Measurements from ENCODE around the gene ENDOU. TPM values are rescaled to one million over a fixed set of nuclear protein-coding genes. Genes with fewer than 3 reads are reported as not detected.

Gene ENDOU
- polyA plus RNA-seq, 3 donors, result 0.17 to 0.40 TPM; not detected in 1

DNA sequence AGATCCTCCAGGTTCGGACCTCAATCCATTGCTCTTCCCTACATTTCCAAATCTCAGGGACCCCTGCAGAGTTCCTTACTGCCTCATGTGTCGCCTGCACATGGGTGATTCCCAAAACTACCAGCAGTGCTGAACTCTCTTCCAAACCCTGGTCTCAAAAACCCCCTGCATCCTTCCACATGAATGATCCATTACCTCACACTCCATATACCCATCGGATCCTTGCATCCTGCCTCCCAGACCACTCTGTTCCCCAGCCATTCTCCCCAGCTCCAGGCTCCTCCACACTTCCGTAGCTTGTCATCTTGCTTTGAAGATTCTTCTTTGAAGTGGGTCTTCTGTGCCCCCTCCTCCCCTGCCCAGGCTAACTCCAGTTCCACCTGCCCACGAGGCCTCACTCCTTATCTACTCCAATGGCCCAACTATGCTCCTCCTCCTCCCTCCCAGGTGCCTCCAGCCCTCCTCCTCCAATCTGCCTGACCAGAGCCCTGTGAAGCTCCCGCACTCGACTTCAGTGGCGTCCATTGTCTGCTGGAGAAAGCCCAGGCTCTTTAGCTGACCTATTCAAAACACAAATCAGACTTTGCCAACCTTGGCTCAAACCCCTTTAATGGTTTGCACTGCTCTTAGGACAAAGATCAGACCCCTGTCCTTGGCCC lies 19.6 kb upstream of the ENDOU start:
- Histone ChIP-seq H3K4me2 (replicated peaks; ENCODE audit: extremely low read depth, low read length, poor library complexity, severe bottlenecking) (no peak overlapping the region), H3K9ac (ENCODE audit: insufficient read depth, low read length, poor library complexity, severe bottlenecking) (no peak overlapping the region), H3K27me3 (ENCODE audit: control insufficient read depth in 2 of 2, insufficient read depth in 2 of 2, low read length in 2 of 2) (no peaks in the 10 kb centered on the region), H3K79me2 (ENCODE audit: insufficient read depth, low read length) (no peaks in the 10 kb centered on the region), H2AFZ (ENCODE audit: insufficient read depth, low read depth, low read length, poor library complexity, severe bottlenecking) (no peak overlapping the region), H3K4me3 (replicated peaks in 1 of 3; ENCODE audit: low read depth in 2 of 3, low read length in 3 of 3) (no peak overlapping the region), H4K20me1 (ENCODE audit: insufficient read depth, low read length) (no peaks in the 10 kb centered on the region), H3K27ac (ENCODE audit: low read depth in 1 of 2, low read length in 2 of 2) (no peak overlapping the region), H3K36me3 (replicated peaks in 1 of 2; ENCODE audit: control insufficient read depth in 1 of 2, insufficient read depth in 2 of 2, low read length in 2 of 2) (no peaks in the 10 kb centered on the region), H3K4me1 (ENCODE audit: control insufficient read depth in 1 of 2, insufficient read depth in 2 of 2, low read length in 2 of 2) (peaks cover 21 to 22% of the 10 kb centered on the region in 2 donors), H3K9me3 (replicated peaks in 1 of 2; ENCODE audit: control insufficient read depth in 1 of 2, insufficient read depth in 1 of 2, low read length in 2 of 2) (no peaks in the 10 kb centered on the region)
- Mint-ChIP-seq H3K27ac (no peak overlapping the region), H3K4me3 (peak overlapping the region in 1 of 2 donors; percentile 44), H3K4me1 (peaks cover 35% of the 10 kb centered on the region), H3K9me3 (peaks cover 0 to 1% (median 0%) of the 10 kb centered on the region in 7 donors), H3K27me3 (ENCODE audit: low read depth in 3 of 3) (peaks cover 13 to 33% (median 18%) of the 10 kb centered on the region in 3 donors), H3K36me3 (no peaks in the 10 kb centered on the region)
- TF ChIP-seq, protein P1, sequence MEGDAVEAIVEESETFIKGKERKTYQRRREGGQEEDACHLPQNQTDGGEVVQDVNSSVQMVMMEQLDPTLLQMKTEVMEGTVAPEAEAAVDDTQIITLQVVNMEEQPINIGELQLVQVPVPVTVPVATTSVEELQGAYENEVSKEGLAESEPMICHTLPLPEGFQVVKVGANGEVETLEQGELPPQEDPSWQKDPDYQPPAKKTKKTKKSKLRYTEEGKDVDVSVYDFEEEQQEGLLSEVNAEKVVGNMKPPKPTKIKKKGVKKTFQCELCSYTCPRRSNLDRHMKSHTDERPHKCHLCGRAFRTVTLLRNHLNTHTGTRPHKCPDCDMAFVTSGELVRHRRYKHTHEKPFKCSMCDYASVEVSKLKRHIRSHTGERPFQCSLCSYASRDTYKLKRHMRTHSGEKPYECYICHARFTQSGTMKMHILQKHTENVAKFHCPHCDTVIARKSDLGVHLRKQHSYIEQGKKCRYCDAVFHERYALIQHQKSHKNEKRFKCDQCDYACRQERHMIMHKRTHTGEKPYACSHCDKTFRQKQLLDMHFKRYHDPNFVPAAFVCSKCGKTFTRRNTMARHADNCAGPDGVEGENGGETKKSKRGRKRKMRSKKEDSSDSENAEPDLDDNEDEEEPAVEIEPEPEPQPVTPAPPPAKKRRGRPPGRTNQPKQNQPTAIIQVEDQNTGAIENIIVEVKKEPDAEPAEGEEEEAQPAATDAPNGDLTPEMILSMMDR (IDR thresholded peaks at IDR 0.05), result no peak
- intact Hi-C loops (cut with micrococcal nuclease), result loop anchor here in 1 of 2 donors (5.0 kb wide), 1 partner anchor 32 kb away; no protein-coding TSS in a partner anchor
- WGBS (ENCODE audit: insufficient coverage), result 93% methylated on average over 8 of the region's 8 CpGs
- DNase-seq, result no peak

DNA sequence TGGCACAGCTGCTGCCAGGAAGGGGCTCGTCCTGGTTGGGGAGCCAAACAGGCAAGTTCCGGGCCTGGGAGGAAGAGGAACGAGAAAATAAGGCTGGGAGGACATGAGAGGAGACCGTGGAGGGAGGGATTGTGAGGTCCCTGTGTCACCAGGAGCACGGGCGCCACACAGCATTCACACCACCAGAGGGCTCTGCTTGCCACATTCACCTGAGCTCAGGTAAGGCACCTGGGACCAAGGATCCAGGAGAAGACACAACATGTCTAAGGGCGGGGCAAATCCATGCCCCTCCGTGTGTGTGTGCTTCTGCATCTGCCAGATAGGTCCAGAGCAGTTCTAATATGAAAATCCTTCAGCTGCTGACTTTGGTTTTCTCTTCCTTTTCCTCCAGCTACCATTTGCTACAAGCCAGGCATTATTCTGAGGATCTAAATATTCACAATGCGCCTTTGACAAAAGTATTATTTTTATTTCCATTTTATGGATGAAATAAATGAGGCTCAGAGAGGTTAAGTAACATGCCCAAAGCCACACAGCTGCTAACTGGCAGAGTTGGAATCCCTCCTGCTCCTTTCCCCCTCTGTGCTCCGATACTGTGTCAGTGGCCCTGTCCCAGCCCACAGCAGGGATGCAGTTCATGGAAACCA lies 18.8 kb upstream of the ENDOU start:
- H3K27ac Mint-ChIP-seq, result peak overlapping the region in 2 of 7 donors; percentile 13 to 72
- no peaks in the 10 kb centered on the region for H3K79me2 ChIP-seq (ENCODE audit: insufficient read depth, low read length)

More for the DNA sequence above, 18.8 kb upstream of the ENDOU start:
- Mint-ChIP-seq H3K27me3 (ENCODE audit: low read depth in 3 of 3) (peaks cover 17 to 33% (median 18%) of the 10 kb centered on the region in 3 donors), H3K36me3 (peaks cover 0 to 2% of the 10 kb centered on the region in 2 donors), H3K4me1 (peaks cover 40% of the 10 kb centered on the region), H3K4me3 (no peak overlapping the region), H3K9me3 (peaks cover 0 to 1% (median 0%) of the 10 kb centered on the region in 7 donors)
- Histone ChIP-seq H3K9ac (ENCODE audit: insufficient read depth, low read length, poor library complexity, severe bottlenecking) (no peak overlapping the region), H3K4me2 (replicated peaks; ENCODE audit: extremely low read depth, low read length, poor library complexity, severe bottlenecking) (no peak overlapping the region), H4K20me1 (ENCODE audit: insufficient read depth, low read length) (no peaks in the 10 kb centered on the region), H3K27ac (ENCODE audit: low read depth in 1 of 2, low read length in 2 of 2) (no peak overlapping the region), H3K9me3 (replicated peaks in 1 of 2; ENCODE audit: control insufficient read depth in 1 of 2, insufficient read depth in 1 of 2, low read length in 2 of 2) (no peaks in the 10 kb centered on the region), H3K4me3 (replicated peaks in 1 of 3; ENCODE audit: low read depth in 2 of 3, low read length in 3 of 3) (no peak overlapping the region), H3K36me3 (replicated peaks in 1 of 2; ENCODE audit: control insufficient read depth in 1 of 2, insufficient read depth in 2 of 2, low read length in 2 of 2) (no peaks in the 10 kb centered on the region), H3K4me1 (ENCODE audit: control insufficient read depth in 1 of 2, insufficient read depth in 2 of 2, low read length in 2 of 2) (peaks cover 21 to 26% of the 10 kb centered on the region in 2 donors), H3K27me3 (ENCODE audit: control insufficient read depth in 2 of 2, insufficient read depth in 2 of 2, low read length in 2 of 2) (no peaks in the 10 kb centered on the region), H2AFZ (ENCODE audit: insufficient read depth, low read depth, low read length, poor library complexity, severe bottlenecking) (no peak overlapping the region)
- TF ChIP-seq, protein P1 (IDR thresholded peaks at IDR 0.05), result peak; percentile 50
- no peak for DNase-seq
- WGBS (ENCODE audit: insufficient coverage), result 64% methylated on average over 3 of the region's 10 CpGs
- intact Hi-C loops (cut with micrococcal nuclease), result loop anchor here in 1 of 2 donors (5.0 kb wide), 1 partner anchor 33 kb away; no protein-coding TSS in a partner anchor
